ENCODE data around the gene GALNT16.
"Not testable (repeated sequence)": the region's sequence is repeated elsewhere in the genome, so short reads cannot be mapped to it uniquely, and the experiment has no call there.

The GALNT16 gene

DNA sequence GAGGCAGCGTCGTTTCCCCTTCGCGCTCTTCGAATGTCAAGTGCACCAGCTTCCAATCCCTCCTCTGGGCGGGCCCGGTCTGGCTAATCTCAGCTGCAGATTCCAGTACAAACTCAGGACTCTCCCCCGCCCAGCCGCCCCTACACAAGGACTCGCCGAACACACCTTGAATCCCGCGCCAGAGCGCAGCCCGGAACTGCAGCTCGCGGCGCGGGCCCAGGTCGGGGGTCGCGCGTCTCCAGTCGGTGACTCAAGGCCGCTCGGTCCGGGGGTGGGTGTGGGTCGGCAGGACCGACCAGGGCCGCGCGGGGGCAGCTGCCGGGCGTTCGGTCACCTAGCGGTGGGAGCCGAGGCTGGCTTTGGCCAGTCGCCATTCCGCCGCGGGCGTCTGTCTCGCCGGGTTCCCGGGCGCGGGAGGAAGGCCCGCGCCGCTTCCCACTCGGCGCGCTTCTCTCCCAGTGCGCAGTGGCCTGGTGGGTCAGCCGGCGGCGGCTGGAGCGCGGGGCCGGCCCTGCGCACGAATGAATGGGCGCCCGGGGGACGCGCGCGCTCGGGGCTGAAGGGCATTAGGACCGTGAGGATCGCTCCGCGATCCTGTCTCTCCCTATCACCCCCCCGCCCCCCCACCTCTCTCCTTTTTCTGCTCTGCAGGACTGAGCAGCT, at the start of gene GALNT16:
TSS of gene GALNT16 (plus strand) at position 632 of the 663 bp plus-strand sequence. CDS start 133 bp downstream, outside the sequence.
- DNase-seq: no peak

DNA sequence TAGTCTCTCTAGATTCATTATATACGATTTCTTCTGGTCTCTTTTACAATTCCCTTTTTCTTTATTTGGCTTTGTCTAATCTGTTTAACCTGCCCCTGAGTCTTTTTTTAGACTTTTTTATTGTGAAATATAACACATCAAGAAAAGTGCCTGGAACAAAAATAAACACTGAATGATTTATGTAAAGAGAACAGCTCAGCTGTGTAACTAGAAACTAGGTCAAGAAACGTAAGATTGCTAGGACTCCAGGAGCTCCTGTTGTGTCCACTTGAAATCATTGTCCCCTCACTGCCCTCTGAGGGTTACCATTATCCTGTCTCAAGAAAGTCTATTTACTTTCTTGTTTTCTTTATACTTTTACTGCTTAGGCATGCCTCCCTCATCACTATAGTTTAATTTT, 45.6 kb upstream of the GALNT16 start:
- DNase-seq: no peak

DNA sequence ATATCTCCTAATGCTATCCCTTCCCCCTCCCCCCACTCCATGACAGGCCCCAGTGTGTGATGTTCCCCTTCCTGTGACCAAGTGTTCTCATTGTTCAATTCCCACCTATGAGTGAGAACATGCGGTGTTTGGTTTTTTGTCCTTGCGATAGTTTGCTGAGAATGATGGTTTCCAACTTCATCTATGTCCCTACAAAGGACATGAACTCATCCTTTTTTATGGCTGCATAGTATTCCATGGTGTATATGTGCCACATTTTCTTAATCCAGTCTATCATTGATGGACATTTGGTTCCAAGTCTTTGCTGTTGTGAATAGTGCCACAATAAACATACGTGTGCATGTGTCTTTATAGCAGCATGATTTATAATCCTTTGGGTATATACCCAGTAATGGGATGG, 42.3 kb upstream of the GALNT16 start:
- DNase-seq: not testable (repeated sequence)

DNA sequence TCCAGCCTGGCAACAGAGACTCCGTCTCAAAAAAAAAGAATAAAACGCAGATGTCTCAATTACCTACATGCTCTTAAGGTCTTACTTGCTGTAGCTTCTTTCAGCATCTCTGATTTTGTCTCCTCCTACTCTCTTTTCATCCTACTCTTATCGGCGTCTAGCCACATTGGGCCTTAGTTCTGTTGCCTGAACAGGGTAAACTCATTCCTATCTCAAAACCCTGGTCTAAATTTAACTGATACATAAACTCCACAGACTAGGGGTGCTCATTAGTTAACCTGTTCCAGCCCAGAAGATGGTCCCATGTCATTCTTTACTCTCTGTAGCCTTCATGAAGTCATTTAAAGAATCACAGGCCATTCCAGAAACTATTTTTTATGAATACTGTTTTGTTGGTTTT, 35.0 kb upstream of the GALNT16 start:
- no peak for DNase-seq

DNA sequence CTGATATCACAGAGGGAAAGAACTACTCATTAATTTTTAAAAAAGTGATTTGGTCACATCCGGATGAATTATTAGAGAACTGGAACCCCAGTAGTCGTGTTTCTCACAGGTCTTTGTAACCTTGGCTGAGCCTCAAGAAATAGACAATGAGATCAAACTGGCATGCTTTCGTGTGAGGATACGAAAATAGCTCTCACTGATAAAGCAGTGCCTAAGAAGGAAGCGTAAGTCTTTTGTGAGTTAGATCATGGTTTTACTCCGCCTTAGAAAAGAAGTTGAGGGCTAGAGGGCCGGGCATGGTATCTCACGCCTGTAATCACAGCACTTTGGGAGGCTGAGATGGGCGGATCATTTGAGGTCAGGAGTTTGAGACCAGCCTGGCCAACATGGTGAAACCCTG, 33.8 kb upstream of the GALNT16 start:
- no peak for DNase-seq

DNA sequence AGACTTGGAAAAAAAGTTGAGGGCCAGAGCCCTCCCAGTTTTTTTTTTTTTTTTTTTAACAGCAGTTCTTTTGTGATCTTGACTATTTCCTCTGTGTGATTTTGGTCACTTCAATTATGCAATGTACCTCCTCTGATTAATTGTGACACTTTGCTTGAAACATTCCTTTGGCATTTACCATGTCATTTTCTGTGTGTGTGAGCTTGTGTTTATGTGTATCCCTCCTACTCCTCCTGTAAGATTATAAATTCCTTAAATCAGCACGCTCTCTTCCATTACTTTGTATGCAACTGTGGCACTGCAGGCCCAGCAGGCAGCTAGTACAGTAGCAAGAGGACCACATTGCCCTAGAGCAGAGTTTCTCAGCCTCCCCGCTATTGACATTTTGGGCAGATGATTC, 33.2 kb upstream of the GALNT16 start:
- no peak for DNase-seq

DNA sequence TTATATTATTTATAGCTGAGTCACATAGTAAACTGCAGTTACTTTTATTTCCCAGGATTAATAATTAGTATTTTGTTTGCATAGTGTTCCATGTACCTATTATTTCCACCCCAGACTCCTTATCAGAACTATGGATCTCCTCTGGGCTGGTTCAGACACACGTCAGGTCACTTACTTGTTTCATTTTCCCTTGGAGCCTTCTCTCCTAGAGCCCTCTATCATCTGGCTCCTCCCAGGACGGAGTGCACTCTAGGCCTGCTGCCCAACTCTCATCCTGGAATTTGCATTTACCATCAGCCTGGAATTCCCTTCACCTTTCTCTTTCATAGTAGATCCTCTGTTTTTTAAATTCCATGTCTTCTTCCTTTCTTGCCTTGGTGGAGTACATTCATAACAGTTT, 28.5 kb upstream of the GALNT16 start:
- no peak for DNase-seq

DNA sequence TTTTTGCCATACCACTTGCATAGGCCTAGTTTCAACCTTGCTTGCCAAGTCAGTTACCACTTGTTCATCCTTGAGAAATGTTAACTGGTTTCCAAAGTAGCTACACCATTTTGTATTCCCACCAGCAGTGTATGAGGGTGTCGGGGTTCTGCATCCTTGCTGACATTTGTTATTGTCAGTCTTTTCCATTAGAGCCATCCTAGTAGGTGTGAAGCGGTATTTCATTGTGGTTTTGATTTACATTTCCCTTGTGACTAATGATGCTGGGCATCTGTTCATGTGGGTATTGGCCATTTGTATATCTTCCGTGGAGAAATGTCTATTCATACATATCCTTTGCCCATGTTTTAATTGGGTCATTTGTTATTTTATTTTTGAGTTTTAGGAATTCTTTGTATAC, 27.6 kb upstream of the GALNT16 start:
- no peak for DNase-seq

DNA sequence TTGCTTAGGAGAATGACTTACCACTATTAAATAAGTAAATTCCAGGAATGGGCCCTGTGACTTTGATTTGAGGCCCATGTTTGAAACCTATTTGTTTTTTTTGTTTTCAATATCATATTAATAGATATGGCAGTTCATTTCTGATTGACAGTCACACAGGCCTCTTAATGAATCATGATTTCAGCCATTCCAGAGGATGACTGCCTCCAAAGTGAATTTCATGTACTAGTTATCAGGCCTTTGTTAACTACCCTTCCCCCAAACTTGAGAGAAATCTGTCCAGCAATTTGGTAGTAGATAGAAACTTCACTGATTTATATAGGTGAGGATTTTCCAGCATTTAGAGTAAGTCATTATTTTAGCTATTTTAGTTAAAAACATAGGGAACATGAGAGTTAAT, 25.9 kb upstream of the GALNT16 start:
- DNase-seq: no peak

DNA sequence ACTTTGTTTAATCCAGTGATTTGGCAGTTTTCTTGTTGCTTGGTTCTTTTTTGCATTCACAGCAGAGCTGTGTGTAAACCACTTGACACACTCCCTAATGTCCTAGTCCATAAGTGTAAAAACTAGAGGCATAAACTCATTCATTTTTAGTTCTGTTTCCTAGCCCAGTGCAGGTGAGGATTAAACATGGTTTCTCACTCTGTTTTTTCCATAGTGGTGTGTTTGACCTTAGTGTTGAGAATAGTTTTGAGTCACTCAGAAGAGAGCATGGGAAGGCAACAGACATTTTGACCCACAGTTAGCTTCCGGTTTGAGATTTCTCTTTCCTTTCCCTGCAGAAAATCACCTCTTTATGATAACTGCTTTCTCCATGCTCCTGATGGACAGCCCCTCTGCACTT, 24.2 kb upstream of the GALNT16 start:
- no peak for DNase-seq

DNA sequence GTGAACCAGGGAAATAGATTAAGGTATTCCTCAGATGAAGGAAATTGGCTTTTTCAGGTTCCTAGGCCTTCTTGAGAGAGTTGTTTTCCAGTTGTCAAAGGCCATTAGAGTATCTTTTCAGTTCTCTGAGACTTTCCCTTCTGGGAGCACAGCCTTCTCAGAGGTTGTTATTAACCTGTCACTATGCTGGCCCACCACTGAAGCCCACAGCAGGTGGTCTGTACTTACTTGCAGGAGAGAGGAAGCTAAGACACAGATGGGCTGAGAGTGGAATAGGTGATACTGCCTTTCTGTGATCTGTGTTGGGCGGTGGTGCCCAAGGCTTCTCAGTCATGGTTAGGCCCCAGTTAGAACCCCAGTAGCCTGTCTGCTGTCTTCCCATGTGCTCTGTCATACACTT, 22.8 kb upstream of the GALNT16 start:
- DNase-seq: no peak

DNA sequence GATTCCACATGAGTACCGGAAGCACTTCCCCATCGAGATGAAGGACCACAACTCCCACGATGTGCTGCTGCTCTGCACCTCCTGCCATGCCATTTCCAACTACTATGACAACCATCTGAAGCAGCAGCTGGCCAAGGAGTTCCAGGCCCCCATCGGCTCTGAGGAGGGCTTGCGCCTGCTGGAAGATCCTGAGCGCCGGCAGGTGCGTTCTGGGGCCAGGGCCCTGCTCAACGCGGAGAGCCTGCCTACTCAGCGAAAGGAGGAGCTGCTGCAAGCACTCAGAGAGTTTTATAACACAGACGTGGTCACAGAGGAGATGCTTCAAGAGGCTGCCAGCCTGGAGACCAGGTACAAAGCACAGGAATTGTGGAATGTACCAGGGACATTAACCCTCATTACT, 22.4 kb upstream of the GALNT16 start:
- DNase-seq: no peak

DNA sequence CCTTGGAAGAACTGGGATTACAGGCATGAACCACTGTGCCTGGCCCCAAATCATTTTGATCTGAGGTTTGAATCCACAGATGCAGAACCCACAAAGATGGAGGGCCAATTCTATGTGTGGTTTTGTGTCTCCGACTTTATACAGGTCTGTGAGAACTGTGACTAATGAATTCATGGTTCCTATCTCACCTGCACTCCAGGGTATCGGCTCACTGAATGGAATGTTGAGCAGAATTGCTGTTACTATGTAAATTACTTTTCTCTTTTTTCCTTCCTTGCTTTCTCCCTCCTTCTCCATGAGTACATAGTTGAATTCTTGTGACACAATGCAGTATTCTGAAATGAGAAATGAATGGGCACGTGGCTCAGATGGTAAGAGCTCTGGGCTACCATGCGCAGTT, 21.1 kb upstream of the GALNT16 start:
- DNase-seq: no peak

DNA sequence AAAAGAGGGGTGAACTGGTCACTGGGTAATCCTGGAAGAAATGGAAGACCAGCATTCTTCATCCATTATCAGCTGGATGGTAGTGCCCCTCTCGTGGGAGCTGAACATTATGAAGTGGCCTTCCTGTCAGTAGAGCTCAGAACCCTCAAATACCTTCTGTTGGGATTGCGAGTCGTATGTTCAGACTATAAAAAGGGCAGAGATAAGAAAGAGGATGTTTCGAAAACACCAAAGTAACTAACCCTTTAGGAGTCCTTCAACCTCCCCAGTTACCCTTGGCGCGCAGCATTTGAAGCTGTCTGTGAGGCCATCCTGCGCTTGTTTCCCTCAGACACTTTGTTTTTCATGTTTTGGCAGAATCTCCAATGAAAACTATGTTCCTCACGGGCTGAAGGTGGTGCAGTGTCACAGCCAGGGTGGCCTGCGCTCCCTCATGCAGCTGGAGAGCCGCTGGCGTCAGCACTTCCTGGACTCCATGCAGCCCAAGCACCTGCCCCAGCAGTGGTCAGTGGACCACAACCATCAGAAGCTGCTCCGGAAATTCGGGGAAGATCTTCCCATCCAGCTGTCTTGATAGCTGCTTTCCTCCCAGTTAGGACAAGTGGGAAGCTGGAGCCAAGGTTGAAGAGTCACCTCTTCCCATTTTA, 19.3 kb upstream of the GALNT16 start:
- no peak for DNase-seq

DNA sequence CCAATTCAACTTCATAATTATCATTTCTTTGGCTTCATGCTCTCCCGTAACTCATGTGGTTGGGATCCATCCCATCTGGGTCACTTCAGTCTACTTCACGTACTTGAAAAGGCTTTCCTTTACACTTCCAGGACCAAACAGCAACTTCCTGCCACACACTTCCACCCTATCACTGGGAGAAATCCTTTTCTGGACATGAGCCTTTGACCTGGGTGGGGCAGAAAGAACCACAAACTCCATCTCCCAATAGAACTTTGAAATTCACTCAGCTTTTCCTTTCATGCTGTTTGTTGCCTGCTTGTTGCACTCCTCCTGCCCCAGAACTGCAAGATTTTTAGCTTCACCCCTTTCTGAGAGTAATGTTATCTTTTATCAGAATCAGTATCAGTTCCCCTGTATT, 18.4 kb upstream of the GALNT16 start:
- DNase-seq: no peak

DNA sequence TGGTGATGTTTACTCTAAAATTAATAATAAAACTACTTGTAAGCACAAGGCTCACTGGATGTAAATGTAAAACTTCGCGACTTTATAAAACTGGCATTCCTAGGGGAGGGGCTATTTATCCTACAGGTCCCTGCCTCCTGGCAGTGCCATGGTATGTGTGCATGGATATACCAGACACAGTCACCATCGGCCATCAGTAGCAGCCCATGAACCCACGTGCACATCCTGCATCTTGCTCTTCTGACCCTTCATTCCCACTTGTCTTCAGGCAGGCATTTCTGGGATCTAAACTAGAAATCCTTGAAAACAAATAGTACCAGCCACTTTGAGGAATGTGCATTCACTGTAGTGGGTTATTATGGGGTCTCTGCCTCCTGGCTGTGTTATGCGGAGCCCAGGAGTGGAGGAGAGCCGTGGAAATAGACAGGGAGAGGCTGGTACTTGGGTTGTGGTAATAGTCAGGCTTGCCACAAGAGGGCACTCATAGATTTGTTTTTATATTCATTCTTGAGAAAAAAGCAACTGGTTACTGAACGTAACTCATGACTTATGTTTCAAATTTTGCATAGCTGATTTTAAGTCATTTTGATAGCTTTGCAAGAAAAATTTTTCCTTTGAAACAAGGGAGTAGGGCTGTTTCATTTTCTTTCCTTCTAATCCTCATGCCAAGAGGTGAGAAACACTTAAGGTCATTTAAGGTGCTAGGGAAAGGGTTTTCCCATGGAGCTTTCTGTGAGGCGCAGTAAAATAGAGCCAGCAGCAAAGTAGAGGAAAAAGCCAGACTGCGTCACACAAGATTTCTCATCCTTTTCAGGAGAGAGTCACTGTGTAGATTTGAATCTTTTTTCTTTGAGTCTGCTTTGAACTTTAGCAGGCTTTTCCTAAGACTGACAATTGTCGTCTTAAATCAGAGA, 17.4 kb upstream of the GALNT16 start:
- peak; percentile 3 for DNase-seq

DNA sequence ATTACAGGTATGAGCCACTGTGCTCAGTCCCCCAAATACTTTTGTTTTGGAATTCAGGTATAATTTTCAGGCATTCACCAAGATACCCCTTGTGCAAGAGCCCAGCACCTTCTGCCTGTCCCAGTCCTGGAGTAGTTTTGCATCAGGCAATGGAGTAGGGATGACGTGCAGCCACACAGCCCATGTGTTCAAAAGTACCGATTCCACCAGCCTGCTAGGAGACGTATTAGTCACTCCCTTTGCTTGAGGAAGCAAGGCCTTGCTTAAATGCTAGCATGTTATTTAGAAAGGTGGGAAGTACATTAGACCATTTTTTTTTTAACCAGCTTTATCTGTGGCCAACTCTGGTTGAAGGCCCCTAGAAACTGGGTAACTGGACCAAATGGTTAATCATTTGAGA, 15.0 kb upstream of the GALNT16 start:
- no peak for DNase-seq

DNA sequence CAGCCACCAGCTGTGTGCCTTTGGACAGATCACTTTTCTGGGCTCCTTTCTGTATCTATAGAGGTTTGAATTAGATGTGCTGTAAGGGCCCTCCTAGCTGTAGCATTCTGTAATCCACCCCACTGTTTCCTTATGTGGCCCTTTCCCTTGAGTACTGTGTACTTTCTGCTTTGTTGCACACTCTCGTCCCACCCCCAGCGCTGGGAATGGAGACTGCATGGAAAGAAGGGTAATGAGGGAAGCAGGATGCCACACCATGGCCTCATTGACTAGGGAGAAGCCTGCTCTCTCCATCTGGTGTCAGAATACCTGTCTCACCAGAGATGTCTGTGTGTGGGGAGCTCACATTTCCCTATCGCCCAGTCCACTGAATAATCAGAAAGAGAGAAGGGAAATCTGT, 13.6 kb upstream of the GALNT16 start:
- DNase-seq: no peak

DNA sequence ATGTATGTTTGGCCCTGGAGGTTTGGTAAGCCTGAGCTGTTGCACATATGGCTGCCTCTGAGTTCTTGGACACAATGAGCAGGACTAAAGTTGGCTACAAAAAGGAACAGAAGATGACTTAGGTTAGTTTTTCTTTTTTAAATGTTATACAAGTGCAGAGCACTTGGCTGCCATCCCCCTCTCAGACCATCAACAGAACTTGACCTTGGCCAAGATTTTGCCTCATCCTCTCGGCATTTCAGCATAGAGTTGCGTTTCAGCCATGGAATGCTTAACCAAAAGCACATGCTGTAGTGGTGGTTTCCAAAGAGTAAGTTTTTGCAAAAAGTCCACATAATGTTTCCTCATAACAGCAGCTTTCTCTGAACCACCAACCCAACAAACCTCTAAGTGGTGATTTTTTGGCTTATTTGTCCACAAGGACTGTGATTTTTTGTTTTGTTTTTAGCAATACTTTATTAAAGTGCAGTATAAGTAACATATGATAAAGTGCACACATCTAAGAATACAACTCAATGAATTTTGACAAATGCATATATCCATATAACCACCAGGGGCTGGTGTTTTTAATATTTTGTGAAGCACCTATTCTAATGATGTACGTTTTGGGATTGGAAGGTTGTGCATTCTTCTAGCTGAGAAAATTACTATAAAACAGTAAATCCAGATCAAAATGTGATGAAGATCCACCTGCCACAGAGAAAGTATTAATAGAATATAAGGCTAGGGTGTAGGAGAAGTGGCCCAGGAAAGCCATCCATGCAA, 12.1 kb upstream of the GALNT16 start:
- DNase-seq: no peak

DNA sequence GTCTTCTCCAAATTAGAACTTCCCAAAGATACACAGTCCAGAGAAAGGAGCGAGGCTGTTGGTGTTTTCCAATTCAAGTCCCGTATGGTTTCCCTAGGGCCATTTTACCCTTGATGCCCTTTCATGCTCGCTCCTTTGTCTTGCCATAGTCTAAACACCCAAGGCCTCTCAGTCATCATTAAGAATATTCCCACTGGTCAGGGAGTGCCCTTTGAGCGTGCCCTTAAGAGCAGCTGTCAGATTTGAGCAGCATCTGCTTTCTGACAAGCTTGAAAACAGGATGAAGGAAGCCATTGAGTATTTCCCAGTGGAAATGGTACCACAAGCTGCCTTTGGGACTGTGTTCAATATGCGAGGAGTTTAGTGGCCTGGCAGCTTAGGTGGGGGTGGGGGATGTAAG, 10.4 kb upstream of the GALNT16 start:
- DNase-seq: no peak

DNA sequence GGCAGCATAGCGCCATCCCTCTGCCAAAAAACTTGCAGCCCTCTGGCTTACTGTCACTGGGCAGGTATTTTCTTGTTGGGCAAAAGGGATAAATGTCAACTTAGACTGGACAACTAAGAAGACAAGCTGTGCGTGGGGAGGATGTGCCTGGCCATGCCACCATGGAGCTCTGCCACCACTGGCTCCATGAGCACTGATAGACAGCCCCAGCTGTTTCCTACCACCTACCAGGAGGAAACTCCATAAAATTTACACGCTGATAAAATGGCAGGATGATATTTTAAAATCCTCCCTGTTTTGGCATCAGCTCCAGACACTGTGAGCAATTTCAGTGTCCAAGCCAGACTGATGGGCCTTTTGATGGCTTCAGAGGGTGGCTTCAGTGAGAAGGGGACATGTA, 7.1 kb upstream of the GALNT16 start:
- DNase-seq: no peak

DNA sequence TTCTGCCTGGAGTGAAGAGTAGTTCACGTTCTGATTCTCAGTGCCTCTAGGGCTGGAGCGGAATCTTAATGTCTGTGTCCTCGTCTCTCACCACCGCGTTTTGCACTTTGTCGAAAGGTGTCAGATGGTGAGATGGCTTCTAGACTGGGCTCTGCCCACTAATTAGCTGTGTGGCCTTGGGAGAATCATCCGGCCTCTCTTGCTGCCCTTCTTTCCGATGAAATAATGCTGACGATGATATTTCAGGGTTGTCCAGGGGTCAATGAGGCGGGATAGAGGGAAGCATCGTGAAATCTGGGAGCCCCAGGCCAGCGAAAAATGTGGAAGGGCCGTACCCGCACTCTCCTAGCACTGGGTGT, 811 bp upstream of the GALNT16 start:
- DNase-seq: no peak

DNA sequence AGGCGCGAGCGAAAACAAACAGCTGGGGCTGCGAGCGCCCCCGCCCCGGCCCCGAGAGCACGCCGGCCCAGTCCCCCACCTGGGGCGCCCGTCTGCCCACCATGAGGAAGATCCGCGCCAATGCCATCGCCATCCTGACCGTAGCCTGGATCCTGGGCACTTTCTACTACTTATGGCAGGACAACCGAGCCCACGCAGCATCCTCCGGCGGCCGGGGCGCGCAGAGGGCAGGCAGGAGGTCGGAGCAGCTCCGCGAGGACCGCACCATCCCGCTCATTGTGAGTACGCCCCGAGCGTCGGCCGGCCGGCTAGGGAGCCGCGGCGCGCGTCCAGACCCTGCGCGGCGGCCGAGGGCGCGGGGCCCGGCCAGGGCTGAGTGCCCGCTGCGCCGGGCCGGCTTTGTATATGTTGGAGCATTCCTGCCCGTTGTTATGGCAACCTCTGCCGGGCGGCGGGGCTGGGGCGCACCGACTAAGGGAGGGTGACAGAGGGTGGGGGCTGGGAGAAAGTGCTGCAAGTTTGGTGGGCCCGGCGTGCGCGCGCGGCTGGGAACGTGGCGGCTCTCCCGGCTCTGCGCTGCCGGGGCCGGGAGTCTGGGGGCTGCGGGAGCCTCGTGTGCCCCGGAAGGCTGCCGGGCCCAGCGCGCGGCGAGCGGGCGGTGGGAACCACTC, 367 bp downstream of the GALNT16 start:
- DNase-seq: no peak

All from SIG-M5 (cell line).